ENCODE results near the gene CYP26B1.
"Not testable (repeated sequence)": the region's sequence is repeated elsewhere in the genome, so short reads cannot be mapped to it uniquely, and the experiment has no call there.

Gene CYP26B1

GRCh38 chr2:72111061-72111460 is 36.6 kb downstream of the CYP26B1 start:
- no peak for DNase-seq (ENCODE audit: low read depth, low spot score)

- DNase-seq (ENCODE audit: low read depth, low spot score), result no peak
Measured at GRCh38 chr2:72109904-72110303, 37.8 kb downstream of the CYP26B1 start.

- DNase-seq (ENCODE audit: low read depth, low spot score), result no peak
Measured at GRCh38 chr2:72109291-72109690, 38.4 kb downstream of the CYP26B1 start.

- DNase-seq (ENCODE audit: low read depth, low spot score), result no peak
Measured at GRCh38 chr2:72108121-72108520, 39.5 kb downstream of the CYP26B1 start.

GRCh38 chr2:72106978-72107377 is 40.7 kb downstream of the CYP26B1 start:
- DNase-seq (ENCODE audit: low read depth, low spot score), result no peak

- DNase-seq (ENCODE audit: low read depth, low spot score), result peak; percentile 48
Measured at GRCh38 chr2:72104821-72105588, 42.7 kb downstream of the CYP26B1 start.

GRCh38 chr2:72103690-72104089 is 44.0 kb downstream of the CYP26B1 start:
- no peak for DNase-seq (ENCODE audit: low read depth, low spot score)

- DNase-seq (ENCODE audit: low read depth, low spot score), result no peak
Measured at GRCh38 chr2:72103161-72103560, 44.5 kb downstream of the CYP26B1 start.

- DNase-seq (ENCODE audit: low read depth, low spot score), result no peak
Measured at GRCh38 chr2:72098935-72099334, 48.7 kb downstream of the CYP26B1 start.

- no peak for DNase-seq (ENCODE audit: low read depth, low spot score)
Measured at GRCh38 chr2:72097276-72097675, 50.4 kb downstream of the CYP26B1 start.

GRCh38 chr2:72096181-72096580 is 51.5 kb downstream of the CYP26B1 start:
- no peak for DNase-seq (ENCODE audit: low read depth, low spot score)

GRCh38 chr2:72095364-72095763 is 52.3 kb downstream of the CYP26B1 start:
- no peak for DNase-seq (ENCODE audit: low read depth, low spot score)

- DNase-seq (ENCODE audit: low read depth, low spot score), result no peak
Measured at GRCh38 chr2:72094701-72095100, 53.0 kb downstream of the CYP26B1 start.

- no peak for DNase-seq (ENCODE audit: low read depth, low spot score)
Measured at GRCh38 chr2:72092111-72092510, 55.6 kb downstream of the CYP26B1 start.

- DNase-seq (ENCODE audit: low read depth, low spot score), result no peak
Measured at GRCh38 chr2:72090781-72091482, 56.7 kb downstream of the CYP26B1 start.

- no peak for DNase-seq (ENCODE audit: low read depth, low spot score)
Measured at GRCh38 chr2:72090271-72090720, 57.4 kb downstream of the CYP26B1 start.

GRCh38 chr2:72089537-72089936 is 58.1 kb downstream of the CYP26B1 start:
- no peak for DNase-seq (ENCODE audit: low read depth, low spot score)

GRCh38 chr2:72089028-72089427 is 58.6 kb downstream of the CYP26B1 start:
- no peak for DNase-seq (ENCODE audit: low read depth, low spot score)

- not testable (repeated sequence) for DNase-seq (ENCODE audit: low read depth, low spot score)
Measured at GRCh38 chr2:72086871-72087633, 60.6 kb downstream of the CYP26B1 start.

- no peak for DNase-seq (ENCODE audit: low read depth, low spot score)
Measured at GRCh38 chr2:72085513-72085912, 62.1 kb downstream of the CYP26B1 start.

- DNase-seq (ENCODE audit: low read depth, low spot score), result no peak
Measured at GRCh38 chr2:72085036-72085435, 62.6 kb downstream of the CYP26B1 start.

- no peak for DNase-seq (ENCODE audit: low read depth, low spot score)
Measured at GRCh38 chr2:72084584-72084976, 63.1 kb downstream of the CYP26B1 start.

Data from ELF-1 (cell line).